Gastrocnemius medialis (tissue), 4 donors: ENCODE measurements around the gene UBR3.
"Not testable (repeated sequence)": the region's sequence is repeated elsewhere in the genome, so short reads cannot be mapped to it uniquely, and the experiment has no call there.

Source experiments
- CTCF ChIP-seq, 5 experiments: fragments of 450-650 bp in 3 of 5; fragments of 200-600 bp in 2 of 5; sonication (generic) in 2 of 5; IDR thresholded peaks in 4 of 5; conservative IDR thresholded peaks in 1 of 5; 1 replicate in 4 of 5; 2 replicates in 1 of 5; pipeline ENCODE4 v1.5.1; 2016 to 2019; ENCODE audit warnings: antibody characterized with exemption in 5 of 5, mild to moderate bottlenecking in 3 of 5, moderate library complexity in 3 of 5
- POLR2A ChIP-seq, 2 donors: fragments of 450-650 bp; IDR thresholded peaks; one replicate each; pipeline ENCODE4 v1.6.1; 2017; ENCODE audit warnings: antibody characterized with exemption in 2 of 2, mild to moderate bottlenecking in 2 of 2, moderate library complexity in 2 of 2

GRCh38 chr2:170126138-170126728, 299.0 kb downstream of the UBR3 start:
- not testable (repeated sequence) for TF ChIP-seq CTCF (IDR thresholded peaks at IDR 0.05 in 4 of 5, conservative IDR thresholded peaks at IDR 0.05 in 1 of 5); POLR2A (IDR thresholded peaks at IDR 0.05)
